Measurements from ENCODE around the gene WFDC9. TPM values are rescaled to one million over a fixed set of nuclear protein-coding genes. Genes with fewer than 3 reads are reported as not detected.
"Not testable (repeated sequence)": the region's sequence is repeated elsewhere in the genome, so short reads cannot be mapped to it uniquely, and the experiment has no call there.

Gene WFDC9
- polyA plus RNA-seq, 3 donors = not detected

GRCh38 chr20:45592574-45593189 is 38.4 kb downstream of the WFDC9 start:
- peak; percentile 20 for DNase-seq

- no peak for DNase-seq
Observed at GRCh38 chr20:45589725-45590124, 41.4 kb downstream of the WFDC9 start.

GRCh38 chr20:45588800-45589199 is 42.3 kb downstream of the WFDC9 start:
- DNase-seq = no peak

- not testable (repeated sequence) for DNase-seq
Observed at GRCh38 chr20:45585986-45586385, 45.1 kb downstream of the WFDC9 start.

- not testable (repeated sequence) for DNase-seq
Observed at GRCh38 chr20:45584294-45584693, 46.8 kb downstream of the WFDC9 start.

GRCh38 chr20:45583502-45583901 is 47.6 kb downstream of the WFDC9 start:
- DNase-seq = no peak

- no peak for DNase-seq
Observed at GRCh38 chr20:45581702-45582101, 49.4 kb downstream of the WFDC9 start.

GRCh38 chr20:45579184-45579583 is 51.9 kb downstream of the WFDC9 start, which contains the start of gene WFDC8:
TSS of gene WFDC8 (minus strand) at chr20:45579284. CDS start at chr20:45579247, 37 bp downstream.
- DNase-seq = no peak

- DNase-seq = no peak
Observed at GRCh38 chr20:45578231-45578630, 52.9 kb downstream of the WFDC9 start.

- peak; percentile 16 for DNase-seq
Observed at GRCh38 chr20:45576995-45577394, 54.1 kb downstream of the WFDC9 start.

- no peak for DNase-seq
Observed at GRCh38 chr20:45575931-45576330, 55.2 kb downstream of the WFDC9 start.

GRCh38 chr20:45569650-45570049 is 61.4 kb downstream of the WFDC9 start:
- not testable (repeated sequence) for DNase-seq

GRCh38 chr20:45564760-45565276 is 66.3 kb downstream of the WFDC9 start:
- DNase-seq = no peak

Other genes starting within 250 kb of the WFDC9 start
- 10 to 100 TPM; 24.3 to 25.7 (median 24.8) TPM for gene DBNDD2, start 223.0 kb downstream of the WFDC9 start, polyA plus RNA-seq (ENCODE audit: insufficient read length in 3 of 3)
- gene PIGT, start 215.1 kb downstream of the WFDC9 start, polyA plus RNA-seq (ENCODE audit: insufficient read length in 3 of 3) = 10 to 100 TPM; 98.2 to 99.1 (median 98.8) TPM
- 100 to 1,000 TPM; 204 to 219 (median 205) TPM for gene WFDC2, start 161.5 kb downstream of the WFDC9 start, polyA plus RNA-seq (ENCODE audit: insufficient read length in 3 of 3)
- not detected for gene SPINT3, start 115.7 kb downstream of the WFDC9 start, polyA plus RNA-seq (ENCODE audit: insufficient read length in 3 of 3)
- under 1 TPM in 1 of 3 donors, not detected in 2; 0.37 TPM for gene WFDC6, start 91.8 kb downstream of the WFDC9 start, polyA plus RNA-seq (ENCODE audit: insufficient read length in 3 of 3)
- under 1 TPM; 0.20 to 0.47 (median 0.36) TPM for gene EPPIN, start 83.9 kb downstream of the WFDC9 start, polyA plus RNA-seq (ENCODE audit: insufficient read length in 3 of 3)
- under 1 TPM in 1 of 3 donors, not detected in 2; 0.24 TPM for gene WFDC8, start 52.0 kb downstream of the WFDC9 start, polyA plus RNA-seq (ENCODE audit: insufficient read length in 3 of 3)
- not detected for gene WFDC10A, start 1.5 kb downstream of the WFDC9 start, polyA plus RNA-seq (ENCODE audit: insufficient read length in 3 of 3)
- not detected for gene WFDC11, start 39.0 kb upstream of the WFDC9 start, polyA plus RNA-seq (ENCODE audit: insufficient read length in 3 of 3)
- not detected for gene WFDC13, start 70.8 kb upstream of the WFDC9 start, polyA plus RNA-seq (ENCODE audit: insufficient read length in 3 of 3)
- not detected for gene WFDC10B, start 73.7 kb upstream of the WFDC9 start, polyA plus RNA-seq (ENCODE audit: insufficient read length in 3 of 3)
- gene SPINT4, start 91.1 kb upstream of the WFDC9 start, polyA plus RNA-seq (ENCODE audit: insufficient read length in 3 of 3) = not detected
- gene WFDC3, start 160.6 kb upstream of the WFDC9 start, polyA plus RNA-seq (ENCODE audit: insufficient read length in 3 of 3) = 1 to 10 TPM in 2 of 3 donors, under 1 TPM in 1; 0.36 to 1.6 (median 1.4) TPM
- 10 to 100 TPM; 34.8 to 40.1 (median 39.3) TPM for gene DNTTIP1, start 160.7 kb upstream of the WFDC9 start, polyA plus RNA-seq (ENCODE audit: insufficient read length in 3 of 3)
- 10 to 100 TPM; 60.5 to 78.8 (median 73.0) TPM for gene UBE2C, start 181.4 kb upstream of the WFDC9 start, polyA plus RNA-seq (ENCODE audit: insufficient read length in 3 of 3)
- 1 to 10 TPM in 1 of 3 donors, under 1 TPM in 2; 0.39 to 3.7 (median 0.66) TPM for gene TNNC2, start 196.0 kb upstream of the WFDC9 start, polyA plus RNA-seq (ENCODE audit: insufficient read length in 3 of 3)
- gene SNX21, start 202.5 kb upstream of the WFDC9 start, polyA plus RNA-seq (ENCODE audit: insufficient read length in 3 of 3) = 10 to 100 TPM; 16.1 to 18.4 (median 16.2) TPM
- 10 to 100 TPM; 27.0 to 29.8 (median 28.1) TPM for gene ACOT8, start 226.1 kb upstream of the WFDC9 start, polyA plus RNA-seq (ENCODE audit: insufficient read length in 3 of 3)
- 1 to 10 TPM; 5.9 to 6.5 (median 6.1) TPM for gene ZSWIM3, start 226.3 kb upstream of the WFDC9 start, polyA plus RNA-seq (ENCODE audit: insufficient read length in 3 of 3)
- gene ZSWIM1, start 249.9 kb upstream of the WFDC9 start, polyA plus RNA-seq (ENCODE audit: insufficient read length in 3 of 3) = 10 to 100 TPM; 16.6 to 21.3 (median 17.1) TPM

All from renal pelvis (tissue), 4 donors.